GM21737 (cell line): ENCODE measurements around the gene CCDC181.
"Not testable (repeated sequence)": the region's sequence is repeated elsewhere in the genome, so short reads cannot be mapped to it uniquely, and the experiment has no call there.

ENCODE experiments used
- ATAC-seq: cut with Tn5 transposase; IDR thresholded peaks from one replicate; pipeline ENCODE4 v1.9.1; 2021; ENCODE audit warnings: mild to moderate bottlenecking, moderate library complexity; ENCODE audit not compliant: unreplicated experiment

Gene CCDC181

DNA sequence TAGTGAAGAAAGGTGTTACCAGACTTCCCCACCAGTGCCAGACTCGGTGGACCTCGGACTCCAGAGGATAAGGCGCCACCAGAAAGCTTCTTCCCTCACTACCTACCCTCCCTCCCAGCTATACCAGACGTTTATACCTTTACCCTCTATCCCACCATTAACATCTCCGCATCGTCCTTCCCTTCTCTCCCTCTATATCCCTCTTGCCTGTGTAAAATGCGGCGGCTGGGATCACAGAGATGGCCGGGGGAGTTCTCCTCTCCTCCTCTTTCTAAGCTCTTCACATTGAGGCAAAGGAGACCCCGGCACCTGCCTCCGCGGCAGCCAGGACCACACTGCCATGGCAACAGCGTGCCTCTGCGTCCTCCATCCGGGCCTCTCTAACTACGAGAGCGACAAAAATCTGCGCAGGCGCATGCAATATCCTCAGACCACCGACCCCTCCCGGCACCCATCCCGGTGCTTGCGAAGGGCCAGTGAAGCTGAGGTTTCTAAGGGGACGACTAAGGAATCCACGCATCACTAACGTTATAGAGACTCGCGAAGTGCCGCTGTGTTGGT, at the start of gene CCDC181:
Gene CCDC181 (minus strand): TSS at position 394 of the 561 bp plus-strand sequence. CDS start 2,547 bp downstream, outside the sequence.
- ATAC-seq = no peak

DNA sequence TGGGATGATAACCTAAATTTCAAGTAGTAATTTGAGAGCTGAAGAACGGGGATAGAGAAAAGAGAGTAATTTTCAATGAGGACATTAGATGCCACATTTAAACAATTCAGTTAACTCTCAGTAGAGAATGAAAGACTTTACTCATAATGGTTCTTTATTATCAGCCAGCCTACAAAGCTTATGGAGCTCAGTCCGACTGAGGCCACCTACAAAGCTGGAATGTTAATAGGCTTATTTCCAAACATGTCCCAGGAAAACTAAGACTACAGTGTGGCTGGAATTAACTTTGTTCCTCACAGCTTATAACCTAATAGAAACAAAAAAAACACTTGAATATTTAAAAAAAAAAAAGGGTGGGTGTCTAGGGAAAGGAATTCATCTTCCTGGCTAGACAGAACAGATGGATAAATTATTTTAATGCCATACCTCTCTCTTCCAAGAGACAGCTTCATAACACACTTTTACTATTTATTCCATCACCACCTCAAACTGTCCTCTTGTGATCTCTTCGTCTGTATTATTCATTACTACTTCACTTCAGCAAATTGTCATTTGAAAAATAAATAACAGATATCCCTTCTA, 48.6 kb upstream of the CCDC181 start:
- no peak for ATAC-seq

DNA sequence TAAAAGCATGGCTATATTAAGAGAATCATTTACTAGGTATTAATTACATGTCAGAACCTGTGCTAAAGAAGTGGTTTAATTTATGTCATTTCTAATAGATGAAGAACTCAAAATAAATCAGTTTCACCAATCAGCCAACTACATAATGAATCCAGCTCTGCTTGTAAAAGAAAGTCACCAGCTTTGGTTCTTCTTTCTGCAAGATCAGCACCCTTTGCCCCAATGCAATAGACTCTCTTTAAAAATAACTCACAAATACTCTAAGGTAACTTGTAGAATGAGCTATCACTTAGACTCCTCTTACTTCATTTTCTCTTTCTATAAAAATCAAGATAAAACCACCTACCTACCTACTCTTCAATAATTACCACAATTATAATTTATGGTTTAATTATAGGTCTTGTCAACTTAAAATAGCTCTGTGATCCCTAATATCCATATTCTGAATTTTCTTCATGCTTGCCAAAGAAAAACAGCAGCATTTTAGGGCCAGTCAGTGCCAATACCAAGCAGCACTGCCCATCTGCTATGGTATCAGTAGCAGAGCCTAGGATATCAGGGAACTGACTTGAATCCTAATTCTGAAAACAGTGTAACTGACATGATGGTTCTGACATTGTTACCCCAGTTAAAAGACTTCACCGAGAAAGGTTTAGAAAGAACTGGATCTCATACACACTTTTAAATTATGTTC, 47.2 kb upstream of the CCDC181 start:
- ATAC-seq = no peak

DNA sequence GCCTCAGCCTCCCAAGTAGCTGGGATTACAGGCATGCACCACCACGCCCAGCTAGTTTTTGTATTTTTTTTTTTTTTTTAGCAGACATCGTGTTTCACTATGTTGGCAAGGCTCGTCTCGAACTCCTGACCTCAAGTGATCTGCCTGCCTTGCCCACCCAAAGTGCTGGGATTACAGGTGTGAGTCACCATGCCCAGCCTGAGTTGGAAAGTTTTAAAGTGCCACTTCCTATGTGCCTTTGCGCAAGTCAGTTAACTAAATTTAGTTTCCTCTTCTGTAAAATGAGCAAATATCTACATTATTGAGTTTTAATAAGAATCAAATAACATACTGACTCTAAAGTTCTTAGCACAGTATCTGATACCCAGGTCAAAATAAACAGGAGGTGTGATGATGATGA, 46.1 kb upstream of the CCDC181 start:
- no peak for ATAC-seq

DNA sequence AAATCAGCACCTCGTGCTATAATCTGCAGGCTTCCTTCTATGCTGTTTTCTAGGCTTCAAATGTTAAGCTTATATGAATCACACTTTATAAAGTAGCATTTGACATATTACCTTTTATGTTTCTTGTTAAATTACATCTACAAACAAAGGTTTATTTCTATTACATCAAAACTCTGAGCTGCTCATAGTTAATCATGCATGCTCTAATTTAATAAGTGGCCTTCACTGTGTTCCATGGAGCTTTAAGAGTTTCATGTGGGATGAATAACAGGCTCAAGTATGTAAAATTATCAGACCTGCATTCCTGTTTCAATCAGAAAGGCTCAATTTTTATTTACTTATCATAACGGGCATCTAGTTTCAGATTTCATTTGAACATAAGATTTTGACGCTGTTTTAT, 45.5 kb upstream of the CCDC181 start:
- no peak for ATAC-seq

DNA sequence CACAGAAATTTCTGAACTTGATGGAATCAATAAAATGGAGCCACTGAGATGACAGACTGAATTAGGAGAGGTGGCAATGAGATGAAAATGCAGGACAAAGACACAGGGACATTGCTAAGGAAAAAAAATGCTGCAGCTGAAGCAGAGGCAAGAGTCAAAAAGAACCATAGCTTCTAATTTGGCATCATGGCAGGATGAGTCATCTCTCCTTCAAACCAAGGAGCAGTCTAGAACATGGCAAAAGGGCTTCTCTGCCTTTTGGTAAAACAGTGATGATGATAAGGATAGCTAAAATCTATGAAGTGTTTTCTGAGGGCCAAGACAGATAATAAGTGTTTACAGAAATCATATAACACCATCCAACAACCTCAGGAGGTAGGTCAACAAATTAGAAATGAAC, 41.7 kb upstream of the CCDC181 start:
- ATAC-seq = no peak

DNA sequence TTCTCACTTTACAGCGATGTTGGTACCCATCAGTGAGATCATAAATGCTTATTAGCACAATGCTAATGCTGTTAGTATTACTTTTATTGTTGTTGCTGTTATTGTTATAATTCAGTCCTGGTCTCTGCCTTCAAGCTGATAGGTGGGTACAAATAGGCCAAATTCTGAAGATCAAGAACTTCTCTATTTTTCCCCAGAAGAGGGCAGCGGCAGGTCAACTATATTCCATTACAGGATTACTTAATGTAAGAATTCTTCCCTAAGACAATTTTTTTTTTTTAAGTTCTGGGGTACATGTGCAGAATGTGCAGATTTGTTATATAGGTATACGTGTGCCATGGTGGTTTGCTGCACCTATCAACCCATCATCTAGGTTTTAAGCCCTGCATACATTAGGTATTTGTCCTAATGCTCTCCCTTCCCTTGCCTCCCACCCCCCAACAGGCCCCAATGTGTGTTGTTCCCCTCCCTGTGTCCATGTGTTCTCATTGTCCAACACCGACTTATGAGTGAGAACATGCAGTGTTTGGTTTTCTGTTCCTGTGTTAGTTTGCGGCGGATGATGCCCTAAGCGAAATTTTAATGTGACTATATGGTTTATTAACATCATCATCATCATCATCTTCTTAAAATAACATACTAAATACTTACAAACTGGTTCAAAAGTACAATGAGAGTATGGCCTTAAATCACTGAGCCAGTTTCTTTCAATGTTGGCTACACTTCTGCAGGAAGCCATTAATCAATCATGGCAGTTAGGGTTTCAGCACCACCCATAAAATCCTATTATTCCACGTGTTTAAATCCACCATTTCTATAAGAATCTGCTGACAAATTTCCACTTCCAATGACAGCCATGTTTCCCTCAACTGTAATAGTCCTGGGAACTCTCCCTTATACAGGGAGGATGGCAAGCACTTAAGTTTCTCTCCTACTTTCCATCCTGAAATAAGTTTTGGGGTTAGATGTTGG, 39.3 kb upstream of the CCDC181 start:
- no peak for ATAC-seq

DNA sequence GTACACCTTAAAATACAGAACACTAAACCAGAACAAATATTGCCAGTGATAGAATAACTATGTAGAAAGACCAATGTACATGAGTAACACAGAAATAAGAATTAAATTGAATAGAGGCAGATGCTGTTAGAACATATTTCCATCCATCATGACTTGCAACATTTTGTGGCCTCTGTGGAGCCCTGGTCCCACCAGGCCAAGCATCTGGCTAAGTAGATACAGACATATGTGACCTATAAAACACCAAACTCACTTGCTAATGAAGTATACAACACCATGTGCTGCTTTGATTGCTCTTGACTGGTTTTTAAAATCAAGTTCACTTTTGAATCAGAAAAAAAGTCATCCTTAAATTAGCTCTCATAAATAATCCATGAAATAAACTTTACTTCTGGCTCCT, 38.0 kb upstream of the CCDC181 start:
- ATAC-seq = no peak

DNA sequence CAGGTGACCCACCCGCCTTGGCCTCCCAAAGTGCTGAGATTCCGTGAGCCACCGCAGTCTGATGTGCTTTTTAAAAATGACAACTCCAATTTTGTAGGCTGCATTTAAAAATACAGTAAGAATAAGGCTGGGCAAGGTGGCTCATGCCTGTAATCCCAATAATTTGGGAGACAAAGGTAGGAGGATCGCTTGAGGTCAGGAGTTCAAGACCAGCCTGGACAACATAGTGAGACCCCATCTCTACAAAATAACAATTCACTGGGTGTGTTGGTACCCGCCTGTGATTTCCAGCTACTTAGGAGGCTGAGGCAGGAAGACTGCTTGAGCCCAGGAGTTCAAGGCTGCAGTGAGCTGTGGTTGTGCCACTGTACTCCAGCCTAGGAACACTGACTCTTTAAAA, 35.1 kb upstream of the CCDC181 start:
- ATAC-seq = no peak

DNA sequence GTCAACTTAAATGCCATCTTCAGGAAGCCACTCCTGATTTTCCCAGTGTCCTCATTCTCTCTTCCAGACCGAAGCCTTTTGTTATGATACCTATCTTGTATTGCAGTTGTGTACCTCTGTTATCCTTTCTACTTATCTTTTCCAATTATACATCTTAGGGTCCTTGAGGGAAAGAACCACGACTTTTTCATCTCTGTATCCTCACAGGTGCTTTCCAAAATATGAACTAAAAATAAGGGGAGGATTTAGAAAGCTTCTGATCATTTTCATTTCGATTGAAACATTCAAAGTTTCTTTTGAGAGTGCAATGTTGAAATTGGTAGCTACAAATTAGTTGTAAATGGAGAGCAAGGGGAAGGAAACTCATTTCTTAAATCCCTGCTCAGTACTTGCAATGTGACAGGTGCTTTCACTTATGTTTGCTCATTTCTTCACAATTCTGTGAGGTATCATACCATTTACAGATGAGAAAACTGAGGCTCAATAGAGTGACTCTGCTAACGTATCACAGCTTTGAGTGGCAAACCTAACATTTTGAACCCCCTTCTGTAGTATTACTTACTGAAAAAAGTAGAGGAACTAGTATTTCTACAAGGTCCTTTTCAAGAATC, 34.2 kb upstream of the CCDC181 start:
- ATAC-seq = no peak

DNA sequence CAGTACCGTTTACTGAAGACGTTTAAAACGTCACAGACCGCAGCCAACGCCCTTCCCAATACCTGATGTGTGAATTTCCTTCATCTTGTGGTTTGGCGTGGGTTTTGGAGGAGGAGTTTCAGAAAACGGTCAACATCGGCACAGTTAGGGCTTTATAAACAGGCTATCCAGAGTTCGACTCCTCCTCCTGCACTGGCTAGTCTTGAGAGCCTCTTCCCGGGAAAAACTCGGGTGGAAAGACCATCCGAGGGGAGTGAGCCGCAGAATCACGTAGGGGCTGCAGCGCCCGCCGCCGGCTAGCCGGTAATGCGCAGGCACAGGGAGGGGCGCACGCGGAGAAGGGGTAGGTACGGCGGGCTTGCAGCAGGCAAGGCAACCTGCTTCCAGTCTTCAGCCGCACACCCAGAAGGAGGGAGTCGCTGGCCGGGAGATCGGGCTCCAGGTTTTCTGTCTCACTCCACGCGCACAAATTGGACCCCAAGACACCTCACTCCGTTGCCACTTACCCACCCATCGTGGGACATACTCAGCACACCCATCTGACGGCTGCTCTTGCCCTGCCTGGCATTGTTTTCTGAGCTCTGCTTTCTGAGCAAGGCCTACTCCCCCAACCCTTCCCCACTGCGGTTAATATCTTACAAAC, 33.0 kb upstream of the CCDC181 start:
- no peak for ATAC-seq

DNA sequence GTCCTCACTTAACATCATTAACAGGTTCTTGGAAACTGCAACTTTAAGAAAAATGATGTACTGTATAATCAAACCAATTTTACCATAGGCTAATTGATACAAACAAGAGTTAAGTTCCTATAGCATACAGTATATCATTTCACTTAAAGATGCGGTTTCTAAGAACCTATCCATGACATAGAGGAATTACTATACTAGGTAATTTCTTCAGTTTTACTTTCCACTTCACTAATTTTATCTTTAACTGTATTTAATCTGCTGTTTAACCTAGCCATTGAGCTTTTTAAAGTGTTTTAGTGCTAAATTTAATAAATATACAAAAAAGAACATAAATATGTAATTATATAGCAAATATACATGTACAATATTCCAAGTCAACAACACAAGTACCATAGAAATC, 30.2 kb upstream of the CCDC181 start:
- ATAC-seq = no peak

DNA sequence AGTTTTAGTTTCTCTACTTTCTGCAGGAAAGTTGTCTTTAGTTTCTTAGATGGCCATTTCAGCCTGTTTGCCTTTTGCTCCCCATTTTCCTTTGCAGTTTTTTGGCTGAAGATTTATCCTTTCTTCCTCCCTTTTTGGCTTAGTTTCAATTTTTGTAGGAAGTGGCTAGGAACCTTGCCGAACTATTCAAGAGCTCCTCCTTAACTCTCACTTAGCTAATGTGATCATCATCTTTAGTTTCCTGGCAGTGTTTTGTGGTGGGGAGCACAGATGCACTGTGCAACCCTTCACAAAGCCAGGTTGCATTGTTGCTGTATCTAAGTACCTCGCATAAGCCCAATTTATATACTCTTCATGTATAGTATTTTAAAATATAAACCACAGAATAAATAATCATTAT, 28.8 kb upstream of the CCDC181 start:
- no peak for ATAC-seq

DNA sequence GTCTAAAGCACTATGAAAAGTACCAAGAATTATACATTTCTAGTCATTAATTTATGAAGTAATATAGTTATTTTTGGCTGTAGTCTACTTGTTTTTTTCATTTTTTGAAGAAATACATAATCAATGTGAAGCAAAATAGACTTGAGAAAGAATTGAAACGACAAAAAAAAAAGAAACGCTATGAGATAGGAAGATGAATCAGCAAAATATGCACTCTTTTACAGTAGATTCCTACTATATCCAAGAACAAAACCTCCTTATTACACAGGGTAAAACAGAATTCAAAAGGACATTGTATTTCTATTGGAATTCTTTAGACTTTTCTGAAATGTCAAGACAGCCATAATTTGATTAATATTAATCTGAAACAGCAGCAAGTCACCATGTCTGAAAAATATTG, 25.6 kb upstream of the CCDC181 start:
- no peak for ATAC-seq

DNA sequence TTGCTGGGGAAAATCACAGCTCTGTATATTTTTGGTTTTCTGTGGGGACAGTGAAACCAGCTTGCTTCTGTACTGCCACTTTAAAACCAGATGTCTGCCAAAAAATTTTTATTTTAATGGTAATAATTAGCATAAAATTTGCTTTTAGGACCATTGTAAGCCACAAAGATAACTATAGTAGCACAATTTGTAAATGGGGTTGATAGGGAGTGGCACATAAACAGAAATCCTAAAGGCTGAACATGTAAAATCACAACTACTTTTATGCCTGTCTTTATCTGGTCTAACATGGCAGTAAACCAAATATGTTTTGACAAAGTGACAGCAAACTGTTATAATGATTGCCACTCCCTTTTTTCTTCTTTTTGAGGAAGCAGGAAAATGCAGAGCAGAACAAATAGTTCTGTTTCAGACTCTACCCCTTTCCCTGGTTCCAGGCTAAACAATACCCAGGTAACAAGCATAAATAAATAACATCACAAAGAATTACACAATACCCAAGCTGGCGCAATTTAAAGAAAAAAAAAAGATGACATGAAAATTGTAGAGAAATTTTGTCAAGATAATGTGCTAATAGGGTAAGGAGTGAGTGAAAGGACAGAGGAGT, 24.0 kb upstream of the CCDC181 start:
- ATAC-seq = no peak

DNA sequence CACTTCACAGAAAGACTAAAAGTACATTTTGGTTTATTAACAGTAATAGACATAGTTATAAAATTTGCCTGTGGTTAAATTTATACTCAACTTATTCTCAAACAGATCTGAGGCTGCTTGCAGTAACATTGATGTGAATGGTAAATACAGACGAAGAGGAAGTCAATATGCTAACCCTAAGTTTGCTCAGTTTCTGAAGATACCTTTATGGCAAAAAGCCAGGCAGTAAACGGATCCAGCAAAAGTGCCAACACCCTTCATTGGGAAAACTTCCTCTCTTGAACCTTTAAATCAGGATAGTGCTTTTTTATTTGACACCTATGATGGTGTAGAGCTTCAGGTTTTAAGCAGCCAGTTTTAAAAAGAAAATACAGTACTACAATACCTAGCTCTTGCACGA, 16.6 kb upstream of the CCDC181 start:
- ATAC-seq = no peak

DNA sequence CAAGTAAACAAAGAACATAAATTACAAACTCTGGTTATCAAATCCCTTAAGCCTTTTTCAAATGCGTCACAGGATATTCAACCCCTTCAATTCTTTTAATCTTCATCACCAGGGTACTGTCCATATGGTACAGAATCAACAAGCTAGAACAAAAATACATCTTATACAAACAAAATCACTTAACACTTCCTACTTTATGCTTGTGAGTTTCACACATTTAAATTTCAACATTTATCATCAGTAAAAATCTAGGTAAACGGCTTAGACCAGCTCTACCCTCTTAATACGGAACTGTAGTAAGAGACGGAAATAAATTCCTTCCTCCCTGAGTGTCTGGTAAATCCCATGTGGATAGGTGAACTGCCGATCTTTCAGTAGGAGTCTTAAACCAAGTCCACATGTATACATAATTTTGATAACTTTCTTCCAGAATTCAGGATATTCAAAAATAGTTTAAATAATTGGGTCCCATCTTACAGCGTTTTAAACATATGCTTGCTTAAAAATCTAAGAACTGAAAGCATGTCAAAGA, 1.0 kb downstream of the CCDC181 start:
- no peak for ATAC-seq

DNA sequence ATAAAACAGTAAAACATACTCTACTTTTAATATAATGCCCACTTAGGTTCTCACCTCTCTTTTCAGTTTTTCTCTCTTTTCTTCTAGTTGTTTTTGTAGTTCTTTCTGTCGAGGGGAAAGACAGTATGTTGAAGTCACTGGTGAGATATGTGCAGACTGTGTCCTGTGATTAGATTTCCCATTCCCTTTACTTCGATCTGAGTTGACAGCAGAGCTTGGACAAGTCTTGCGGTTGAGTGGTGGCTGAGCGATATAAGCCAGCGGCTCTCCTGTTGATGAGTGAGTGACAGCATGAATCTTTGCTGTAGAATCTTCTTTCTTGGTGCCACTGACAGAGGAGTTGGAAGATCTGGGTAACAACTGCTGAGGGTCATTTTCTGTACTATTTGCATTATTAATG, 6.0 kb downstream of the CCDC181 start:
- ATAC-seq = no peak

DNA sequence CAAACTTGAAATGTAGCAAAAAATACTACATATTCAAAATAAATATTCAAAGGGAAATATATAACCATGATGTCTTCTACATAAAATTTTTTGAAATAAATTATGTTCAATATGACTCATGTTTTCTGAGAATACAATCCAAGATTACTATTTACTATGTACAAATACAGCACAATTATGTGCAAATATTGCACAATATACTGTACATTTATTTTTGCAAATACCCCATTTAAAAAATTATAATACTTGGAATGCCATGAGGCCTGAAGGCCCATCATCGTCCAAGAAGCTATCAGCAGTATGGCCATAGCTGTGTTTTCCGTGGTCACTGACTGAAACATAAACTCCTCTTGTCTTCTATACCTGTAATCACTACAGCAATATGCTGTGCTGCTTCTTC, 12.3 kb downstream of the CCDC181 start:
- ATAC-seq = no peak

DNA sequence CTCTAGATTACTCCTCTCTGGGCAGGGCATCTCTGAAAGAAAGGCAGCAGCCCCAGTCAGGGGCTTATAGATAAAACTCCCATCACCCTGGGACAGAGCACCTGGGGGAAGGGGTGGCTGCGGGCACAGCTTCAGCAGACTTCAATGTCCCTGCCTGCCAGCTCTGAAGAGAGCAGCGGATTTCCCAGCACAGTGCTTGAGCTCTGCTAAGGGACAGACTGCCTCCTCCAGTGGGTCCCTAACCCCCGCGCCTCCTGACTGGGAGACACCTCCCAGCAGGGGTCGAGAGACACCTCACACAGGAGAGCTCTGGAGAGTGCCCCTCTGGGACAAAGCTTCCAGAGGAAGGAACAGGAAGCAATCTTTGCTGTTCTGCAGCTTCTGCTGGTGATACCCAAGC, 18.9 kb downstream of the CCDC181 start:
- ATAC-seq = not testable (repeated sequence)
